ENCODE results near the gene CLDN6. TPM values are rescaled to one million over a fixed set of nuclear protein-coding genes. Genes with fewer than 3 reads are reported as not detected.

Gene CLDN6
- total and polyA plus RNA-seq, 9 of the 15 experiments (the other 6 are each of a cell fraction or from before 2014, with no cell fraction given) = 0.22 to 0.75 (median 0.38) TPM; not detected in 3

DNA sequence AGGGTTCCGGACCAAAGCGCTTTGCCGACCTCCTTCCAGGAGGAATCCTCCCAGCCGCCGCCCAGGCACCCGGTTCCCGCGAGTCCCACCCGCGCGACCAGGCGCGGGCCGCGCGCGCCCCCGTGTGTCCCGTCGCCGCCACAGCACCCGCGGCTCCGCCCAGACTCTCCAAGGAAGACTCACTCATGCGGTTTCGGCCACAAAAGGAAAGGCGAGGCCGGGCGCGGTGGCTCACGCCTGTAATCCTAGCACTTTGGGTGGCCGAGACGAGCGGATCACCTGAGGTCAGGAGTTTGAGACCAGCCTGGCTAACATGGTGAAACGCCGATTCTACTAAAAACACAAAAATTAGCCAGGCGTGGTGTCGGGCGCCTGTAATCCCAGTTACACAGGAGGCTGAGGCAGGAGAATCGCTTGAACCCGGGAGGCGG is 34.3 kb downstream of the CLDN6 start (continued):
- TF ChIP-seq, protein P1, sequence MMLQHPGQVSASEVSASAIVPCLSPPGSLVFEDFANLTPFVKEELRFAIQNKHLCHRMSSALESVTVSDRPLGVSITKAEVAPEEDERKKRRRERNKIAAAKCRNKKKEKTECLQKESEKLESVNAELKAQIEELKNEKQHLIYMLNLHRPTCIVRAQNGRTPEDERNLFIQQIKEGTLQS (IDR thresholded peaks at IDR 0.05) = no peak
- TF ChIP-seq, protein P1 (CRISPR knock-in tag; conservative IDR thresholded peaks at IDR 0.05) = no peak
- TF ChIP-seq, protein P2, sequence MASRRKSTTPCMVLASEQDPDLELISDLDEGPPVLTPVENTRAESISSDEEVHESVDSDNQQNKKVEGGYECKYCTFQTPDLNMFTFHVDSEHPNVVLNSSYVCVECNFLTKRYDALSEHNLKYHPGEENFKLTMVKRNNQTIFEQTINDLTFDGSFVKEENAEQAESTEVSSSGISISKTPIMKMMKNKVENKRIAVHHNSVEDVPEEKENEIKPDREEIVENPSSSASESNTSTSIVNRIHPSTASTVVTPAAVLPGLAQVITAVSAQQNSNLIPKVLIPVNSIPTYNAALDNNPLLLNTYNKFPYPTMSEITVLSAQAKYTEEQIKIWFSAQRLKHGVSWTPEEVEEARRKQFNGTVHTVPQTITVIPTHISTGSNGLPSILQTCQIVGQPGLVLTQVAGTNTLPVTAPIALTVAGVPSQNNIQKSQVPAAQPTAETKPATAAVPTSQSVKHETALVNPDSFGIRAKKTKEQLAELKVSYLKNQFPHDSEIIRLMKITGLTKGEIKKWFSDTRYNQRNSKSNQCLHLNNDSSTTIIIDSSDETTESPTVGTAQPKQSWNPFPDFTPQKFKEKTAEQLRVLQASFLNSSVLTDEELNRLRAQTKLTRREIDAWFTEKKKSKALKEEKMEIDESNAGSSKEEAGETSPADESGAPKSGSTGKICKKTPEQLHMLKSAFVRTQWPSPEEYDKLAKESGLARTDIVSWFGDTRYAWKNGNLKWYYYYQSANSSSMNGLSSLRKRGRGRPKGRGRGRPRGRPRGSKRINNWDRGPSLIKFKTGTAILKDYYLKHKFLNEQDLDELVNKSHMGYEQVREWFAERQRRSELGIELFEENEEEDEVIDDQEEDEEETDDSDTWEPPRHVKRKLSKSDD (conservative IDR thresholded peaks at IDR 0.05; ENCODE audit: low read length) = no peak
- TF ChIP-seq NFIX (CRISPR knock-in tag; IDR thresholded peaks at IDR 0.05; ENCODE audit: low read depth) = no peak
- no peak for TF ChIP-seq NR2C1 (IDR thresholded peaks at IDR 0.05)
- no peak for TF ChIP-seq NR2C1 (tag; IDR thresholded peaks at IDR 0.05)
- TF ChIP-seq ZSCAN32 (CRISPR knock-in tag; IDR thresholded peaks at IDR 0.05) = no peak
- no peak for TF ChIP-seq DDX20 (tag; IDR thresholded peaks at IDR 0.05; ENCODE audit: low read depth)
- no peak for TF ChIP-seq PURB (CRISPR knock-in tag; IDR thresholded peaks at IDR 0.05; ENCODE audit: low read depth)
- TF ChIP-seq EZH2 (IDR thresholded peaks at IDR 0.05; ENCODE audit: borderline replicate concordance, low read depth, low read length) = no peak
- TF ChIP-seq SMAD1 (IDR thresholded peaks at IDR 0.05; ENCODE audit: low read depth, low read length, partially characterized antibody) = no peak
- TF ChIP-seq, protein P3, sequence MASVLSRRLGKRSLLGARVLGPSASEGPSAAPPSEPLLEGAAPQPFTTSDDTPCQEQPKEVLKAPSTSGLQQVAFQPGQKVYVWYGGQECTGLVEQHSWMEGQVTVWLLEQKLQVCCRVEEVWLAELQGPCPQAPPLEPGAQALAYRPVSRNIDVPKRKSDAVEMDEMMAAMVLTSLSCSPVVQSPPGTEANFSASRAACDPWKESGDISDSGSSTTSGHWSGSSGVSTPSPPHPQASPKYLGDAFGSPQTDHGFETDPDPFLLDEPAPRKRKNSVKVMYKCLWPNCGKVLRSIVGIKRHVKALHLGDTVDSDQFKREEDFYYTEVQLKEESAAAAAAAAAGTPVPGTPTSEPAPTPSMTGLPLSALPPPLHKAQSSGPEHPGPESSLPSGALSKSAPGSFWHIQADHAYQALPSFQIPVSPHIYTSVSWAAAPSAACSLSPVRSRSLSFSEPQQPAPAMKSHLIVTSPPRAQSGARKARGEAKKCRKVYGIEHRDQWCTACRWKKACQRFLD (CRISPR knock-in tag; IDR thresholded peaks at IDR 0.05) = no peak
- no peak for TF ChIP-seq RBM15 (IDR thresholded peaks at IDR 0.05; ENCODE audit: insufficient read depth, low read length)
- no peak for TF ChIP-seq ADNP (tag; IDR thresholded peaks at IDR 0.05)
- TF ChIP-seq, protein P4, sequence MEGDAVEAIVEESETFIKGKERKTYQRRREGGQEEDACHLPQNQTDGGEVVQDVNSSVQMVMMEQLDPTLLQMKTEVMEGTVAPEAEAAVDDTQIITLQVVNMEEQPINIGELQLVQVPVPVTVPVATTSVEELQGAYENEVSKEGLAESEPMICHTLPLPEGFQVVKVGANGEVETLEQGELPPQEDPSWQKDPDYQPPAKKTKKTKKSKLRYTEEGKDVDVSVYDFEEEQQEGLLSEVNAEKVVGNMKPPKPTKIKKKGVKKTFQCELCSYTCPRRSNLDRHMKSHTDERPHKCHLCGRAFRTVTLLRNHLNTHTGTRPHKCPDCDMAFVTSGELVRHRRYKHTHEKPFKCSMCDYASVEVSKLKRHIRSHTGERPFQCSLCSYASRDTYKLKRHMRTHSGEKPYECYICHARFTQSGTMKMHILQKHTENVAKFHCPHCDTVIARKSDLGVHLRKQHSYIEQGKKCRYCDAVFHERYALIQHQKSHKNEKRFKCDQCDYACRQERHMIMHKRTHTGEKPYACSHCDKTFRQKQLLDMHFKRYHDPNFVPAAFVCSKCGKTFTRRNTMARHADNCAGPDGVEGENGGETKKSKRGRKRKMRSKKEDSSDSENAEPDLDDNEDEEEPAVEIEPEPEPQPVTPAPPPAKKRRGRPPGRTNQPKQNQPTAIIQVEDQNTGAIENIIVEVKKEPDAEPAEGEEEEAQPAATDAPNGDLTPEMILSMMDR (IDR thresholded peaks at IDR 0.05 in 2 of 3, conservative IDR thresholded peaks at IDR 0.05 in 1 of 3; ENCODE audit: insufficient read depth in 2 of 3, low read depth in 1 of 3, low read length in 3 of 3) = peak; percentile 90 to 95 (median 90)
- TF ChIP-seq ZC3H4 (CRISPR knock-in tag; IDR thresholded peaks at IDR 0.05; ENCODE audit: borderline replicate concordance) = no peak
- TF ChIP-seq IFI16 (CRISPR knock-in tag; IDR thresholded peaks at IDR 0.05) = no peak
- peak; percentile 68; the same call in 1 of the 2 replicates for TF ChIP-seq SAFB (IDR thresholded peaks at IDR 0.05; ENCODE audit: borderline replicate concordance, low read depth, low read length)

All from K562 (cell line).